ENCODE measurements around the gene ARPC4.
A peak's percentile ranks its signal among the peaks of the same experiment; 100 is the strongest.

GRCh38 chr3:9803494-9803893 is 10.6 kb downstream of the ARPC4 start:
- no peak for TF ChIP-seq CTCF (IDR thresholded peaks at IDR 0.05 in 2 of 3, conservative IDR thresholded peaks at IDR 0.05 in 1 of 3; ENCODE audit: control insufficient read depth in 2 of 3, extremely low read depth in 1 of 3, insufficient read depth in 1 of 3, low read depth in 3 of 3, low read length in 3 of 3)
- TF ChIP-seq POLR2AphosphoS5 (IDR thresholded peaks at IDR 0.05; ENCODE audit: low read length): 0 out of 2 replicates have a peak, but pooled peaks have one; percentile 54
- no peak for TF ChIP-seq ZNF24 (IDR thresholded peaks at IDR 0.05)
